HepG2 (cell line): ENCODE data around the gene SERPINB6. TPM values are rescaled to one million over a fixed set of nuclear protein-coding genes. Genes with fewer than 3 reads are reported as not detected.

Experiments
- ARID2 ChIP-seq: sonication (generic); formaldehyde crosslinking; IDR thresholded peaks from 2 replicates; pipeline ENCODE4 v1.8.1; 2022; ENCODE audit warnings: mild to moderate bottlenecking, missing genetic modification reagents, borderline replicate concordance
- BCL6 ChIP-seq: IDR thresholded peaks from 2 replicates; pipeline ENCODE4 v1.6.1; 2016; ENCODE audit warnings: missing genetic modification reagents, missing compliant biosample characterization
- CCDC6 ChIP-seq: sonication (generic); formaldehyde crosslinking; IDR thresholded peaks from 2 replicates; pipeline ENCODE4 v1.8.1; 2022; ENCODE audit warnings: mild to moderate bottlenecking, missing genetic modification reagents, moderate library complexity
- ETS1 ChIP-seq: sonication (generic); formaldehyde crosslinking; IDR thresholded peaks from 2 replicates; pipeline ENCODE4 v1.4.0; 2020; ENCODE audit warnings: missing genetic modification reagents
- GATAD1 ChIP-seq: IDR thresholded peaks from 2 replicates; pipeline ENCODE4 v1.6.1; 2016; ENCODE audit warnings: missing genetic modification reagents, missing compliant biosample characterization
- GATAD2A ChIP-seq: IDR thresholded peaks from 2 replicates; pipeline ENCODE4 v1.6.1; 2016
- HNF4A ChIP-seq: sonication (generic); formaldehyde crosslinking; IDR thresholded peaks from 2 replicates; pipeline ENCODE4 v1.4.0; 2020; ENCODE audit warnings: missing genetic modification reagents
- HNF4G ChIP-seq, 2 experiments: sonication (generic) in 1 of 2; formaldehyde crosslinking in 1 of 2; IDR thresholded peaks; 2 replicates each; pipeline versions ENCODE4 v1.4.0 to v1.6.1; 2011 to 2020; ENCODE audit warnings: borderline replicate concordance in 2 of 2, low read depth in 2 of 2, mild to moderate bottlenecking in 2 of 2, low read length in 1 of 2, missing genetic modification reagents in 1 of 2, moderate library complexity in 1 of 2
- HNRNPK ChIP-seq: fragments of 200-400 bp; formaldehyde crosslinking; IDR thresholded peaks from 2 replicates; pipeline ENCODE4 v1.6.1; 2018; ENCODE audit warnings: low read length, low read depth, moderate library complexity, mild to moderate bottlenecking; ENCODE audit not compliant: poor library complexity, severe bottlenecking
- HNRNPLL ChIP-seq: fragments of 200-400 bp; formaldehyde crosslinking; IDR thresholded peaks from 2 replicates; pipeline ENCODE4 v1.6.1; 2017; ENCODE audit warnings: mild to moderate bottlenecking, low read depth, low read length; ENCODE audit not compliant: poor library complexity, severe bottlenecking
- MAFK ChIP-seq, 2 experiments: IDR thresholded peaks in 1 of 2; conservative IDR thresholded peaks in 1 of 2; 2 replicates each; pipeline ENCODE4 v1.6.1; 2011; ENCODE audit warnings: improper control_type of control experiment in 2 of 2, low read length in 2 of 2
- PBX2 ChIP-seq: IDR thresholded peaks from 2 replicates; pipeline ENCODE4 v1.6.1; 2016; ENCODE audit warnings: control low read depth
- PPARG ChIP-seq: conservative IDR thresholded peaks from 2 replicates; pipeline ENCODE4 v1.6.1; 2016; ENCODE audit warnings: missing biosample characterization, missing genetic modification reagents
- PRDM10 ChIP-seq: sonication (generic); formaldehyde crosslinking; IDR thresholded peaks from 2 replicates; pipeline ENCODE4 v1.4.0; 2020; ENCODE audit warnings: low read depth, missing genetic modification reagents
- PRMT3 ChIP-seq: sonication (generic); formaldehyde crosslinking; IDR thresholded peaks from 2 replicates; pipeline ENCODE4 v1.8.1; 2022; ENCODE audit warnings: low read depth, mild to moderate bottlenecking, moderate library complexity, missing genetic modification reagents, borderline replicate concordance
- RAD21 ChIP-seq: fragments of 450-650 bp; formaldehyde crosslinking; IDR thresholded peaks from 2 replicates; pipeline ENCODE4 v1.5.0; 2020; ENCODE audit warnings: mild to moderate bottlenecking
- RFX3 ChIP-seq: IDR thresholded peaks from 2 replicates; pipeline ENCODE4 v1.6.1; 2016; ENCODE audit warnings: missing biosample characterization, missing genetic modification reagents
- TEAD3 ChIP-seq: optimal IDR thresholded peaks from 2 replicates; pipeline ENCODE3; 2016; ENCODE audit warnings: borderline replicate concordance
- TGIF2 ChIP-seq: IDR thresholded peaks from 2 replicates; pipeline ENCODE4 v1.6.1; 2016; ENCODE audit warnings: control low read depth, missing compliant biosample characterization
- ZMYM2 ChIP-seq: sonication (generic); formaldehyde crosslinking; IDR thresholded peaks from 2 replicates; pipeline ENCODE4 v1.8.0; 2022; ENCODE audit warnings: mild to moderate bottlenecking, missing genetic modification reagents
- ZNF337 ChIP-seq: sonication (generic); formaldehyde crosslinking; IDR thresholded peaks from 2 replicates; pipeline ENCODE4 v1.5.1; 2020; ENCODE audit warnings: missing genetic modification reagents, low read depth, mild to moderate bottlenecking, borderline replicate concordance
- ZNF431 ChIP-seq: sonication (generic); formaldehyde crosslinking; IDR thresholded peaks from 2 replicates; pipeline ENCODE4 v1.9.0; 2022; ENCODE audit warnings: missing genetic modification reagents, low read depth, mild to moderate bottlenecking, borderline replicate concordance
- ZNF660 ChIP-seq: sonication (generic); formaldehyde crosslinking; IDR thresholded peaks from 2 replicates; pipeline ENCODE4 v1.5.1; 2020; ENCODE audit warnings: mild to moderate bottlenecking, low read depth, missing genetic modification reagents, borderline replicate concordance
- ZNF788 ChIP-seq: sonication (generic); formaldehyde crosslinking; IDR thresholded peaks from 2 replicates; pipeline ENCODE4 v1.5.0; 2020; ENCODE audit warnings: mild to moderate bottlenecking, missing genetic modification reagents, borderline replicate concordance
- ZNF816 ChIP-seq: sonication (generic); formaldehyde crosslinking; IDR thresholded peaks from 2 replicates; pipeline ENCODE4 v1.8.0; 2022; ENCODE audit warnings: missing genetic modification reagents, mild to moderate bottlenecking, borderline replicate concordance
- polyA plus RNA-seq, 8 experiments: library from polyadenylated mRNA; depleted of rRNA in 3 of 8; stranded (reverse) in 7 of 8; unstranded in 1 of 8; fragments of >200 nt; fragmentation: Illumina TruSeq in 4 of 8; extraction: Trizol in 4 of 8; gene quantifications; 2 replicates each; pipeline versions ENCODE4 v1.2.1 to v1.2.3, GENCODE V29; 2011 to 2016; ENCODE audit warnings: low read depth in 4 of 8, missing spikeins in 1 of 8, mixed read lengths in 1 of 8; ENCODE audit not compliant: insufficient read depth in 1 of 8
- total RNA-seq, 5 experiments: library from RNA; depleted of rRNA; stranded (reverse); fragments of >200 nt; fragmentation: Illumina TruSeq; extraction: Trizol; gene quantifications; 2 replicates each; pipeline ENCODE4 v1.2.3, GENCODE V29; 2016; ENCODE audit warnings: low read depth in 1 of 5

SERPINB6 gene
- total and polyA plus RNA-seq, 2 of the 13 experiments (the other 11 are each of a cell fraction or from before 2014, with no cell fraction given): 38.2 to 61.3 TPM

- TF ChIP-seq RFX3 (CRISPR knock-in tag) (no peak), RAD21 (0 out of 2 replicates have a peak, but pooled peaks have one; percentile 19), HNF4A (CRISPR knock-in tag) (peak; percentile 20; the same call in 1 of the 2 replicates), ZNF788 (CRISPR knock-in tag) (no peak), HNRNPK (no peak), TEAD3 (CRISPR knock-in tag) (peak; percentile 61), HNRNPLL (no peak), CCDC6 (CRISPR knock-in tag) (no peak), ARID2 (CRISPR knock-in tag) (no peak), BCL6 (CRISPR knock-in tag) (no peak), PPARG (CRISPR knock-in tag) (peak; percentile 64; the same call in 1 of the 2 replicates), ZNF337 (CRISPR knock-in tag) (no peak), MAFK (conservative IDR thresholded peaks at IDR 0.05 in 1 of 2, IDR thresholded peaks at IDR 0.05 in 1 of 2; ENCODE audit: low read length in 2 of 2) (peak; percentile 99 to 100), ZMYM2 (CRISPR knock-in tag) (0 out of 2 replicates have a peak, but pooled peaks have one; percentile 47), PBX2 (CRISPR knock-in tag) (no peak), HNF4G (IDR thresholded peaks at IDR 0.05; ENCODE audit: borderline replicate concordance, low read depth, low read length) (peak; percentile 10; the same call in 1 of the 2 replicates), HNF4G (CRISPR knock-in tag; IDR thresholded peaks at IDR 0.05; ENCODE audit: borderline replicate concordance, low read depth) (no peak), GATAD1 (CRISPR knock-in tag) (peak; percentile 50; the same call in 1 of the 2 replicates), GATAD2A (CRISPR knock-in tag) (peak; percentile 85), ZNF816 (CRISPR knock-in tag) (no peak), PRDM10 (CRISPR knock-in tag) (no peak), PRMT3 (no peak), TGIF2 (CRISPR knock-in tag) (0 out of 2 replicates have a peak, but pooled peaks have one; percentile 57), ZNF660 (CRISPR knock-in tag) (no peak), ETS1 (no peak), ZNF431 (CRISPR knock-in tag) (no peak)
These were observed 30.5 kb upstream of the SERPINB6 start (continued) for GRCh38 chr6:3001773-3002293.
